GM21717 (cell line): Measurements from ENCODE around the gene MANSC1.
"Not testable (repeated sequence)": the region's sequence is repeated elsewhere in the genome, so short reads cannot be mapped to it uniquely, and the experiment has no call there.

Experiments used
- ATAC-seq: cut with Tn5 transposase; IDR thresholded peaks from one replicate; pipeline ENCODE4 v1.9.1; 2021; ENCODE audit warnings: mild to moderate bottlenecking, moderate library complexity; ENCODE audit not compliant: unreplicated experiment

The MANSC1 gene

GRCh38 chr12:12365931-12366431, 15.9 kb upstream of the MANSC1 start:
- ATAC-seq, result no peak

- ATAC-seq, result no peak
Measured at GRCh38 chr12:12365446-12365802, 15.4 kb upstream of the MANSC1 start.

- ATAC-seq, result no peak
Measured at GRCh38 chr12:12364787-12365445, 14.9 kb upstream of the MANSC1 start.

GRCh38 chr12:12358528-12358927, 8.5 kb upstream of the MANSC1 start:
- no peak for ATAC-seq

- ATAC-seq, result no peak
Measured at GRCh38 chr12:12357719-12358461, 7.8 kb upstream of the MANSC1 start.

GRCh38 chr12:12356896-12357718, 7.1 kb upstream of the MANSC1 start, which contains the start of gene BORCS5:
BORCS5 (plus strand) TSS chr12:12357078; CDS start chr12:12357452, 374 bp downstream.
- peak; percentile 88 for ATAC-seq

- no peak for ATAC-seq
Measured at GRCh38 chr12:12356467-12356895, 6.4 kb upstream of the MANSC1 start.

GRCh38 chr12:12353807-12354206, 3.8 kb upstream of the MANSC1 start:
- ATAC-seq, result no peak

- ATAC-seq, result no peak
Measured at GRCh38 chr12:12353276-12353675, 3.2 kb upstream of the MANSC1 start.

- not testable (repeated sequence) for ATAC-seq
Measured at GRCh38 chr12:12351468-12352185, 1.6 kb upstream of the MANSC1 start.

- ATAC-seq, result no peak
Measured at GRCh38 chr12:12350868-12351463, 924 bp upstream of the MANSC1 start.

- no peak for ATAC-seq
Measured at GRCh38 chr12:12338527-12339168, 11.4 kb downstream of the MANSC1 start.

- no peak for ATAC-seq
Measured at GRCh38 chr12:12336511-12336910, 13.5 kb downstream of the MANSC1 start.

- no peak for ATAC-seq
Measured at GRCh38 chr12:12336049-12336411, 14.0 kb downstream of the MANSC1 start.

GRCh38 chr12:12334367-12335040, 15.5 kb downstream of the MANSC1 start:
- no peak for ATAC-seq

GRCh38 chr12:12333407-12334366, 16.4 kb downstream of the MANSC1 start:
- no peak for ATAC-seq

- ATAC-seq, result no peak
Measured at GRCh38 chr12:12331896-12332295, 18.1 kb downstream of the MANSC1 start.

- no peak for ATAC-seq
Measured at GRCh38 chr12:12331244-12331771, 18.7 kb downstream of the MANSC1 start.
